Stimulated activated CD4-positive, alpha-beta T cell treated with anti-CD3 and anti-CD28 coated beads, Interleukin-2, amount 100 ng/mL, for 4 hours (primary cell): ENCODE measurements around the gene PPP2R2B.
"Not testable (repeated sequence)": the region's sequence is repeated elsewhere in the genome, so short reads cannot be mapped to it uniquely, and the experiment has no call there.

Experiments used
- DNase-seq: peaks from one replicate; pipeline ENCODE4 v3.0.0-alpha.2; 2020; ENCODE audit warnings: low read depth

Gene PPP2R2B

DNA sequence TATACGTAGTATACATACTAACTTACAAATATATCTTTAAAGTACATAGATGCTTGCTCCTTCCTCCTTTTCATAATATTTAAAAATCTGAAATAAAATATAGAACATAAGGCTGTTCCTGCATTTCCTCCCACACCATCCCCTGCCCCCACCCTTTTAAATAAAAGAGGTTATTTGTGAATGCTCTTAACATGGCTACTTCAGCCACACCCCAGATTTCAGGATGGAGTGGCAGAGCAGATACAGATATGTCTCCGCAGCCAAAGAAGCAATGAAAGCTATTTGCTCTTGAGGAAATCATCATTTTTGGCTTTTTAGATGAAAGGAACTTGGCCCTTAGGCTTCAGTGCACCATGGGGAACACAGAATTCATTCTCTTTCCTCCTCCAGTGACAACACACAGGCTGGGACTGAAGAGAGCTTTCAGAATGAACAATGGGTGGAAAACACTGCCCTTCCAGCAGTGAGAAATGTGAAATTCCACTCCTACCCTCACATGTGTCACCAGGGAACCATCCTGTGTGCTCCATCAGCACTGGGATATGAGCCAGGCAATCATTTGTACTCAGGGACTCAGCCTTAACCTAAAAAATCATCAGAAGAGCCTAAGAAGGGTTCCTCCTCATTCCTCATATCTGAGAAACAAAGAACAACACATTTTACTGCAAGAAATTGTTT is 134.3 kb downstream of the PPP2R2B start:
- no peak for DNase-seq

DNA sequence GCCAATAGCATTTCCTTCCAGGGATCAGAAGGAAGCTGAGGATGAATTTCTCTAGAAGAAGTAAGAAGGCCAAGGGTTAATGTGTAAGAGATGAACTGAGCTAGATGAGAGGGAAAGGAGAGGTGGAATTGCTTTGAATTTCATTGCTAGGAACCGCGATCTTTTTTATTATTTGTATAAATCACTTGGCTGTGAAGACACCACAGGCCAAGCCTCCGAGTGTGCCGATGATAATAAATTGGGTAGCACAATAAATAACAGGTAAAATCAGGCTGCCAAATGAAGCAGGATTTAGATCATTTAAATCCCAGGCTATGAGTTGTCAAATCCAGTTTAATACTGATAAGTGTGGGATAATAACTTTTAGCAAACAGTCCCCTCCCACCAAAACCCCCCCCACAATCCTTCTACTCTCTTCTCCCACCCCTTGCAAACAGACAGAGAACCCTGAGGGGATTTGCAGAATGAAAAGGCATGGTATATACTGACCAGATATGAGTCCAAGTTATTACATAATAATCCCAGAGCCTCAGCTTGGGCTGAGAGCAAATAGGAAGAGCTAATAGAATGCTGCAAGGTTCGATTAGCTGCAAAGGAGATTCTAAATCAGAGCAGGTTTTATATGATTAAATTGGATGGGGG is 143.5 kb downstream of the PPP2R2B start:
- DNase-seq = no peak

DNA sequence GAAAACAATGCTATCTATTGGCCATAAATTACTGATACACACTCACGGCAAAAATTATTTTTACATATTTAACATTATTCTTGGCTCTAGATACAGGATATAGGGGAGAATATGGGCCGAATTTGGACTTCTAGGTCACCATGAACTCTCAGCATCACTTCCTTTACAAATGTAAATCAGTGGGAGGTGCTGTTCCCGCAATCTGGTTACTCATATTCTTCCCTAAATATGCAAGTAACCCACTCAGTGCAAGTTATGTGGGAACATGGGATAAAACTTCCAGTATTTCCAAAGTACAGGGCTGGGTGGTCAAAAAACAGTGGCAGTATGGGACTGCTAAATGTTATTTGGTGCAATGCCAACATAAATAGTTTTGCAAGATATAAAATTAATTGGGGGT is 145.6 kb downstream of the PPP2R2B start:
- DNase-seq = no peak

GRCh38 chr5:146731909-146732659 is 146.5 kb downstream of the PPP2R2B start:
- DNase-seq = no peak

DNA sequence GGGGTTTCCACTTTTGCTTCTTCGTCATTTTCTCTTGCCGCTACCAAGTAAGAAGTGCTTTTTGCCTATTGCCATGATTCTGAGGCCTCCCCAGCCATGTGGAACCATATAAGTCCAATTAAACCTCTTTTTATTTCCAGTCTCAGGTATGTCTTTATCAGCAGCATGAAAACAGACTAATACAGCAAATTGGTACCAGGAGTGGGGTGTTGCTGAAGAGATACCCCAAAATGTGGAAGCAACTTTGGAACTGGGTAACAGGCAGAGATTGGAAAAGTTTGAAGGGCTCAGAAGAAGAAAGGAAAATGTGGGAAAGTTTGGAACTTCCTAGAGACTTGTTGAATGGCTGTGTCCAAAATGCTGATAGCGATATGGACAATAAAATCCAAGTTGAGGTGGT is 149.8 kb downstream of the PPP2R2B start:
- not testable (repeated sequence) for DNase-seq

GRCh38 chr5:146726891-146727290 is 151.7 kb downstream of the PPP2R2B start:
- no peak for DNase-seq

- DNase-seq = no peak
These were observed 152.5 kb downstream of the PPP2R2B start for GRCh38 chr5:146726020-146726419.

DNA sequence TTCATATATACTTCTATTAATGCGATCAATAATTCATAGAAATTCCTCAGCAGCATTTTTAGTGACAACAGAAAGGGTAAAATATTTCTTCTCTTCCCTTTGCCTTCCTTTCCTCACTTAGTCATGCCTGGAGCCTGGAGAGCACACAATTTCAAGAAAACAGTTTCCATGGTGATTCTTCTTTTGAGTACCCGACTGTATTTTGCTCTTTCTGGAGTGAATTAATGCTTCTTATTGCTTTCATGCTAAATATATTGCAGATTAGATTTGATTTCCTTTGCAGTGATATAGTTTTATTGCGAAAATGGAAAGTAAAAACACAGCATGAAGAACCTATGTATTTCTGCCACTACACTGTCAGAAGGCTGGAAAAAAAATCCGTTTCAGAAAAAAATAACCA is 153.5 kb downstream of the PPP2R2B start:
- no peak for DNase-seq

GRCh38 chr5:146722361-146722779 is 156.2 kb downstream of the PPP2R2B start:
- no peak for DNase-seq

DNA sequence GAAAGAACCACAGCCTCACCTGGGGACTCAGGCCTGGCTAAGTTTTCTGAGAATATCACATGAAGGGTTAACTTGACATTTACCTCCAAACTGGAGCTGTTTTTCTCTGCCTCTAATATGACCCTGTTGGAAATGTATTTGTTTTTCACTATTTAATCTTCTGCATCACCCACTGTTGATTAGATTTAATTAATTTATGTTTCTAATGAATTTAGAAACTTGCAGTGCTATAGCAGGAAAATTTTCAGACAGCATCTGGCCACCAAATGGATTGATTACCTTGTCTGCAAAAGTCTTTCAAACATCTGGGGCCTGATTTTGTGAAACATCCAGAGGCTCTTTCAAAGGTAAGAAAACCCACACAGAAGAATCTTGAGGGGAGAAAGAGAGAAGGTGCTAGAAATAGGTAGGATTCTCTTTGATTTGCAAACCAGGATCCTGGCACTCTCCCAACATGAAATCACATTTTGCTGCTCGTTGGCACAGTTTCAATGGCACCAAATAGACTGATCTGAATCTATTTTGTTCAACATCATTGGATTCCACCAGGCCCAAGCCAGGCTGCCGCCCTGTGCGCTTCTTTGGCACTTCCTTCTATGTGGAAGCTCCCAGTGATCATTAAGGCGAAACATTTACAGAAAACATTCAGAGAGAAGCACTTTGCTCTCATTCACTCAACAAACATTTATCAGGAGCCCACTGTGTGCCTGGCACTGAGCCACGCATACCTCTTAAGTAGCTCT is 157.3 kb downstream of the PPP2R2B start:
- DNase-seq = no peak

- DNase-seq = no peak
These were observed 158.4 kb downstream of the PPP2R2B start for GRCh38 chr5:146720107-146720506.

- no peak for DNase-seq
These were observed 159.4 kb downstream of the PPP2R2B start for GRCh38 chr5:146719179-146719578.

DNA sequence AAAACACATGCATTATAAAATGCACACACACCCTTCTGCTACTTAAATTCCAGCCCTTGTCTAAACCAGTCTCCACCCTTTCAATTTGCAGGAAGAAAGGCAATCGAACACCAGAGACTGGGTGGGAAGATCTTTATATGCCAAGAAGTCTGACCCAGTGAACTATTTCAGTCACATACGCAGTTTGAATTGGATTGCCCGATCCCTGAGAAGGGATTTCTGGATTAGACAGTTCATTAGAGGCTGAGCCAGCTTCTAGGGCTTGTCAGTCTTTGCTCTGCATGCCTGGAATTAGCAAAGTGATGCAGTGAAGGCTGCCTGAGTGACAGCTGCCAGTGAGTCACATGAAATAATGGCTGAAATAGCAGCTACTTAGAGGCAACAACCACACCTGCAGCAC is 159.9 kb downstream of the PPP2R2B start:
- no peak for DNase-seq

DNA sequence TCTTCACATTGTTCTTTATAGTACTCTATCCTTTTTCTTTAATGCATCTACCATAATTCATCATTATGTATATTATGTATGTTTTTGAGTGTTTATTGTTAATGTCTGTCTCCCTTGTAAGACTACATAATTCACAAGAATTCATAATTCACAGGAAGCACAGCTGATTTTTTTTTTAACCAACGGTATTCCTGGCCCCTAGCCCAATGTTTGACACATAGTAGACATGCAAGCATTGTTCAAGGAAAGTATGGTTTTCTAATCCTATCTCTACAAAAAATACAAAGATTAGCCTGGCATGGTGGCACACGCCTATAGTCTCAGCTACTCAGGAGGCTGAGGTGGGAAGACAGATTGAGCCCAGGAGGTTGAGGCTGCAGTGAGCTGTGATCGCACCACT is 160.6 kb downstream of the PPP2R2B start:
- no peak for DNase-seq

DNA sequence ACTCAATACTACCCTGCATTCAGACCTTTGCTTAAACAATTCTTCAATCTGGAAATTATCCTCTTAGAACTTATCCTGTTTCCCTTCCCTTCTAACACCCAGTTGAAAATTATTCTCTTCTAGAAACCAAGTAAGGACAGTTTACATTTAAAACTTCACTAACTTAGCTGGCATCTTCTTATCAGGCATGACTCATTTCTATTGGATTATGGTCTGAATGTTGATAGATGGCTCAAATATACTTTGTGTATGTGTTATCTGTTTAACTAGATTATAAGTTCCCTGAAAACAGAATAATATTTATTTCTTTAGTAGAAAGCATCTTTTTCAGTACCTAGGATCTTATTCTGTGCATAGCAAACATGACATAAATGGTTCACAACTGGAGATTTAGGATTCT is 161.9 kb downstream of the PPP2R2B start:
- DNase-seq = no peak

DNA sequence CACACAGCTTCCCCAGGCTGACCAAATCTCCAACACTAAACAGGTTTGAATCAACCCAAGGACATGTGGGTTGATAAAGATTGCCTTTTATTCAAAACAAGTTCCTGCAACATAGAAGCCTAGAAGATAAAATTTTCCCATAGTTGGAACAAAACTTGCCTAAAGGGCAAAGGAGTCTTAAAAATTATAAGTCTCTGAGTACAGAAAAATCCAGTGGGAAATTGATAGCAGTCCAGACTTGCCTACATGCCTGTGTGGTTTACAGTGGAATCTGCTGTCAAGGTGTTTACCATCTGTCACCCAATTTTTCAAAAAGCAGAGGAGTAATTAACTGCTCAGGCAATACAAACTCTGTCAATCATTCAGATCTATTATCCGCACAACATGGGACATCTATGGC is 168.2 kb downstream of the PPP2R2B start:
- DNase-seq = no peak

DNA sequence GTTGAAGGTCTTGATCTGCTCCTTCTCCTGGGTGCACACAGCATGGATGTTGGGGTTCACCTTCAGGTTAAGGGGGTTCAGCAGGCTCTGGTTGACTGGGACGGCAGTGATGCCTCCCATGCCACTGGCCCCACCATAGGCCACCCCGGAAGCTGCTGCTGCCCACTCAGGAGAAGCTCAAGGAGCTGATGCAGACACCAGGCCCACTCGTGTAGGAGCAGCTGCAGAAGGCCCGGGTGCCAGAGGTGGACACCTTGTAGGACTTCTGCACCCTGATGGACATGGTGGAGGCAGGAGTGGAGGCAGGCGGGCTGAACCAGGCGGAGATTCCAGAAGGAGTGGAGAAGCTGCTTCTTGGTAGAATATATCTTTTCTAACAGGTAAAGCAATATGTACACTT is 171.2 kb downstream of the PPP2R2B start:
- DNase-seq = no peak

DNA sequence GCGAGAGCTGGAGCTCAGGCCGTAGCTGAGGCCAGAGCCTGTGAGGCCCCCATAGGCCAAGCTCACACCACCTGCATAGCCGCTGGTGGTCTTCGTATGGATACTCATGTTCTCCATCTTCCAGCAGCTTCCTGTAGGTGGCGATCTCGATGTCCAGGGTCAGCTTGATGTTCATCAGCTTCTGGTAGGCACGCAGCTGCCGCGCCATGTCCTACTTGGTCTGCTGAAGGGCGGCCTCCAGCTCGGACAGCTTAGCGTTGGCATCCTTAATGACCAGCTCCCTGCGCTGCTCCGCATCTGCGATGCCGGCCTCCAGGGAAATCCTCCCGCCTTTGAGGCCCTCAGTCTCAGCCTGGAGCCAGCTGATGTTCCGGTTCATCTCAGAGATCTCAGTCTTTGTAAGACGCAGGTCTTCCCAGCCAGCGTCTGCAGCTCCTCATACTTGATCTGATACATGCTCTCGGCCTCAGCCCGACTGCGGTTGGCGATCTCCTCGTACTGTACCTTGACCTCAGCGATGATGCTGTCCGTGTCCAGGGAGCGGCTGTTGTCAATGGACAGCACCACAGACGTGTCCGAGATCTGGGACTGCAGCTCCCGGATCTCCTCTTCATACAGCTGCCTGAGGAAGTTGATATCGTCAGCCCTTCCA is 172.1 kb downstream of the PPP2R2B start:
- DNase-seq = no peak

DNA sequence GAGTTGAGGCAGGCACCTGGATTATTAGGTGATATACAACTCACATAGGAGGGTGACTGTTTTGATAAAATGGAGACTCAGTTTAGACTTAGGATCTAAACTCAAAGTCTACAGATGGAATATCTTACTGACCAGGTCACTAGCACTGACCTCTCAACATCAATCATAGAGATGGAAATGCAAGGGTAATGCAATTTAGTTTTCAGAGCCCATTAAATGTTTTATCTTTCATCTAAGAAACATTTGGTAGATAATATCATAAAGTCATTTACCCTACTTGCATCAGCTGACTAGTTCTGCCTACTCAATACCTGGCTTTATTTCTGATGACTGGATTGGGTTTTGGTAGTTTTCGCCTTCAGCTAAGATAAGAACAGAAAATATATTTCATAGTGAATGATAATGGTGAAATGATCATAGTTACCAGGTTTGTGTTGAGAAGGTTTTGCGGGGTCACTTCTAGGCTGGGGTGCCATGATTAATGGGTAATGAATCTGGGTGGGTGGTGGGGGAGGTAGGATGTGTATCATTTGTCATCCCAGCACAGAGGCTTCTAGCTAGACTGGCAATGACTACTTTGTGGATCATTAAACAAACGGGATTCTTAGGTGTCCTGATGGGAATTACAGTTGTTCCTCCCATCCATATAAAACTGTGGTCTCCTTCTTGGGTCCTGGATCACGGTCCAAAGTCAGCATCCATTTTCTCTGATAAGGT is 173.4 kb downstream of the PPP2R2B start:
- DNase-seq = no peak

GRCh38 chr5:146703899-146704298 is 174.7 kb downstream of the PPP2R2B start:
- no peak for DNase-seq

GRCh38 chr5:146703499-146703898 is 175.1 kb downstream of the PPP2R2B start:
- DNase-seq = no peak
